AG10803 (cell line): Measurements from ENCODE around the gene PTPRD.

Source experiments
- DNase-seq: peaks from one replicate; pipeline ENCODE4 v3.0.0; 2010; ENCODE audit warnings: low read depth
- H3K4me3 ChIP-seq: 2 replicates; pipeline ENCODE4 v1.5.1; 2011; ENCODE audit warnings: mild to moderate bottlenecking, low read length, control low read depth
- TF ChIP-seq, protein P1 (sequence below): conservative IDR thresholded peaks from 2 replicates; pipeline ENCODE4 v1.5.1; 2011; ENCODE audit warnings: mild to moderate bottlenecking, low read length, control low read depth, inconsistent platforms

PTPRD gene

DNA sequence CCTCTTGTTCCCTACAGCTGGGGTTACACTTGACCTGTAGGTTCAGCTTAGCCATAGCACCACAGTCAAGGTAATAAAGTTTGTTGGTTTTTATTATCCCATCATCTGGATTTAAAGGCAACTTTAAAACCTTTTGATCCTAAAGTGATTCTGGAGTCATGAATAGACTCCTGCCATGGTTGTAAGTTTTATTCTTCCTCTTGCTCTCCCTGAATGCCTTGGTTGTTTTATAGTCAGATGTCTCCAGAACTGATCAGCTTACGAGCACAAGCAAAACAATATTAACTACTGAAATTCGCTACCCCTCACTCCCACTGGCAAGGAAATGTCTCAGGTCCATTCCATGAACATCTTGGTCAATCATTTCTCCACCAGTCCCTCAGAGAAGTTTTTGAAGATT is 1328.6 kb downstream of the PTPRD start:
- no peak overlapping the region for H3K4me3 ChIP-seq
- TF ChIP-seq, protein P1, sequence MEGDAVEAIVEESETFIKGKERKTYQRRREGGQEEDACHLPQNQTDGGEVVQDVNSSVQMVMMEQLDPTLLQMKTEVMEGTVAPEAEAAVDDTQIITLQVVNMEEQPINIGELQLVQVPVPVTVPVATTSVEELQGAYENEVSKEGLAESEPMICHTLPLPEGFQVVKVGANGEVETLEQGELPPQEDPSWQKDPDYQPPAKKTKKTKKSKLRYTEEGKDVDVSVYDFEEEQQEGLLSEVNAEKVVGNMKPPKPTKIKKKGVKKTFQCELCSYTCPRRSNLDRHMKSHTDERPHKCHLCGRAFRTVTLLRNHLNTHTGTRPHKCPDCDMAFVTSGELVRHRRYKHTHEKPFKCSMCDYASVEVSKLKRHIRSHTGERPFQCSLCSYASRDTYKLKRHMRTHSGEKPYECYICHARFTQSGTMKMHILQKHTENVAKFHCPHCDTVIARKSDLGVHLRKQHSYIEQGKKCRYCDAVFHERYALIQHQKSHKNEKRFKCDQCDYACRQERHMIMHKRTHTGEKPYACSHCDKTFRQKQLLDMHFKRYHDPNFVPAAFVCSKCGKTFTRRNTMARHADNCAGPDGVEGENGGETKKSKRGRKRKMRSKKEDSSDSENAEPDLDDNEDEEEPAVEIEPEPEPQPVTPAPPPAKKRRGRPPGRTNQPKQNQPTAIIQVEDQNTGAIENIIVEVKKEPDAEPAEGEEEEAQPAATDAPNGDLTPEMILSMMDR = no peak
- DNase-seq = no peak

DNA sequence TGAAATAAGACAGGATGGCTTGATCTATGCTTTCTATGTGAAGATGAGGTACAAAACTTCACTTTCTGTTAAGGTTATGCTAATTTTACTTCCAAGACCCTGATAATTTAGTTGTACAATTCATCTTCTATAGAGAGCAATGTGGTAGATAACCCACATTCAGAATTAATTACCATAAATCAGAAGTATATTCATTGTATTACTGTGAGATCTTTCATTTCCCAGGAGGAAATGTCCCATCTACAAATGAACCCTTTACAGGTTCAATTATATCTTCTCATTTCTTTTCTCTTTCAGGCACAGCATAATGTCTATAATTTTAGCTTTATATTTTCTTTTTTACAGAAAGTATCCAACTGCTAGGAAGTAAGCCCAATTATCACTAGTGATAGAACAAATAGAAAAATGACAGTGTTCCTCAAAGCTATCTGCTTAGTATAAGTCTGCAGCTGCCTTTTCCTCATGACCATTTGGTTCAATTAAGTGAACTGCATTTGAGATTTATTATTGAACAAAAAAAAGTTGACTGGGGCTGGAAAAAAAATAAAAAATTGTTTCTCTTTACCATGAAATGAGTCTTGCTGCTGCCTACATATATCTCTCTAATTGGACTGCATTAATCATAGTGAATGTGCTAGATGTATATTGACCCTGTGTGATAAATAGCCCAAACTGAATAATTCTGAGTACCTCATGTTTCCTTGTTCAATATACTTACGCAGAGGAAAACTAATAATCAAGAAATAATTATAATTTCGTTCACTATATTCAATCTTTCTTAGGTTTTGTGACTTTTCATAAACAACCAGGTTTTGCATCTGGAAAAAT is 1329.4 kb downstream of the PTPRD start:
- no peak overlapping the region for H3K4me3 ChIP-seq
- no peak for DNase-seq
- TF ChIP-seq, protein P1 = no peak

- TF ChIP-seq, protein P1 = no peak
- no peak for DNase-seq
- H3K4me3 ChIP-seq = no peak overlapping the region
These were observed 1337.2 kb downstream of the PTPRD start for GRCh38 chr9:9275601-9276000.

GRCh38 chr9:9257999-9258498 is 1354.8 kb downstream of the PTPRD start:
- DNase-seq = no peak
- TF ChIP-seq, protein P1 = no peak
- H3K4me3 ChIP-seq = no peak overlapping the region

DNA sequence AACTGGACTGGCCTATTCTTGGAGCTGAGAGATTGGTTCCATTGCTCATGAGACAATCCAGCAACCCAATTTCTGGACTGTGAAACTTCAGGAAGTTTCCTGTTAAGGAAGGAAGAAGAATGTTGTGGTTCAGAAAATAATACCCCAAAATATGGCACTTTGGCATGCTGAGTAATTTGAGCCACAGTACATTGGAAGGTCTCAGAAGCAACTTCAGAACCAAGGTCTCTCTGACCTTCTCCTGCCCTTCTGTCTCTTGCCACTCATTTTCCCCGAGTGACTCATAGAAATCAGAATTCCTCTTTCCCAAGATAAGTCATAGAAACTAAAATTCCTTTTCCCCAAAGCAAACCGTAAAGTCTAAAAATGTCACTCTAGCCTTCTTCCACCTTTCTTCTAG is 1366.1 kb downstream of the PTPRD start:
- DNase-seq = no peak
- H3K4me3 ChIP-seq = no peak overlapping the region
- TF ChIP-seq, protein P1 = no peak

DNA sequence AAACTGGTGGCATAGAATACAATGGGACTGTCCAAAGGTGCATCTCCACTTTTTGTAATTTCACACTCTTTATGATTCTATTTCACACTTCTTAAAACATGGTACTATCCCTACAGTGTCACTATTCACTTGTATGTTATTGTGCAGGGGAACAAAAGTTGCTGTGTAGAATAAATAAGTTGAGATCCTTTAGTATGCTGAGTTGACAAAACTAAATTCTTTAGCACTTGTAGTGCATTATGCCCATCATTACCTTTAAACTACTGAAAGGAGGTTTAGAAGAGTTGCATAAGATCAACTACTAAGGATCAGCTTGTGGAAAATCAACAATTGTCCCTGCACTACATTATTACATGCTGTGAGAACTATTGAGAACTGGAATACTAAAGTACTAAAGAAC is 1380.9 kb downstream of the PTPRD start:
- TF ChIP-seq, protein P1 = no peak
- no peak for DNase-seq
- H3K4me3 ChIP-seq = no peak overlapping the region

DNA sequence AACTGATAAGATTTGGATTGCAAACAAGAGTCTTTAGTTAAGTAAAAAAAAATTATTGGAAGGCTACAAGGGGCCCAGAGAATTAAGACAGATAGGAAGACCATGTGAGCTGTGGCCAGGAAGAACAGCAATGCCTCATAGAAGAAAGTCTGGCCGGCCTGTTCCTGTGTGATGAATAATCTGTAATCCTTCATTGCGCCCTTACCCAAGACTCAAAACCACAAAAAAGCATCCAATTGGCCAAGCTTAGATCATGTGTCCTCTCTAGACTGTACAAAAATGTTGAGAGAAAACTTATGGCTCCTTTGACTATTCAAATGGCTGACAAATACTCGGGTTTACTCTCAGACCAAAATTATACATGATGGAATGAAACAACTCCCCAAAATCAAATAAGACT is 1383.5 kb downstream of the PTPRD start:
- no peak overlapping the region for H3K4me3 ChIP-seq
- DNase-seq = no peak
- TF ChIP-seq, protein P1 = no peak
